Activated naive CD4-positive, alpha-beta T cell (primary cell): ENCODE results near the gene CFAP221.
A peak's percentile ranks its signal among the peaks of the same experiment; 100 is the strongest.

Source experiments
- DNase-seq, 4 experiments: peaks; one replicate each; lab custom pipeline; 2025; lab: John Stamatoyannopoulos, UW

The CFAP221 gene

GRCh38 chr2:119699016-119699606 is 154.9 kb downstream of the CFAP221 start:
- no peak for DNase-seq

- DNase-seq, result no peak
Observed at GRCh38 chr2:119700866-119701265, 156.6 kb downstream of the CFAP221 start.

DNA sequence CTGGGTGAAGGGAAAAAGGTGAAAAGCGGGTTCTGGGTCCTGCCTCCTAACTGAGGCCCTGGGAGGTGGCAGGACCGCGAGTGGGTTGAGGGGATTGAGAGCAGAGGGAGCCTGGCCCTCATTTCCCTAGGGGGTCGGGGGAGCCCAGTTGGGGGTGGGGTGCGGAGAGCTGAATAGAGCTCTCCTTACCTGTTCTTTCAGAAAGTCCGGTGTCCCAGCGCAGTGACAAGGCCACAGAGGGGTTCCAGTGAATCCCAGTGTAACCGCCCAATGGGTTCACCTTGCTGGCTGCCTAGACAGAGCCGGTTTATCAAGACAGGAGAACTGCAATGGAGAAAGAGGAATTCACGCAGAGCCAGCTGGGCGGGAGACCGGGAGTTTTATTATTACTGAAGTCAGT is 157.1 kb downstream of the CFAP221 start:
- DNase-seq, result no peak

- DNase-seq, result no peak
Observed at GRCh38 chr2:119702203-119702917, 158.1 kb downstream of the CFAP221 start.

- peak; percentile 18 to 47 (median 36) for DNase-seq
Observed at GRCh38 chr2:119702918-119703401, 158.7 kb downstream of the CFAP221 start.

DNA sequence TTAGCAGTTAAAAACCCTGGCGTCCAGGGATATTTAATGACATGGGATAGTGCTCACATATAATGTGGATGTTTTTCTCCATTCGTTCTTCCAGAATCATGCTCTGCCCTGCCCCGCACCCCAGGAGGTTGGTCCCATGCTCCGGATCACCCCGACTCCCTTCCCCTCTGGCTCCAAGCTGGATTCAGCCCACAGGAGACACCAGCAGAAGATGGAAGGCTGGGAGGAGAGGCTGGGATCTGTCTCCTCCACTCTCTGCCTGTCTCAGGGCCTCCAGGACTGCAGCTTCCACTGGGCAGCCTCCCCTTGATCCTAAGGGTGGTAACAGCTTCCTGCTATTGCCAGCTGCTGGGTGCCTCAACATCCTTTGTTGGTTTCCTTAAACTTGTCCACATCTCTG is 159.3 kb downstream of the CFAP221 start:
- no peak for DNase-seq

DNA sequence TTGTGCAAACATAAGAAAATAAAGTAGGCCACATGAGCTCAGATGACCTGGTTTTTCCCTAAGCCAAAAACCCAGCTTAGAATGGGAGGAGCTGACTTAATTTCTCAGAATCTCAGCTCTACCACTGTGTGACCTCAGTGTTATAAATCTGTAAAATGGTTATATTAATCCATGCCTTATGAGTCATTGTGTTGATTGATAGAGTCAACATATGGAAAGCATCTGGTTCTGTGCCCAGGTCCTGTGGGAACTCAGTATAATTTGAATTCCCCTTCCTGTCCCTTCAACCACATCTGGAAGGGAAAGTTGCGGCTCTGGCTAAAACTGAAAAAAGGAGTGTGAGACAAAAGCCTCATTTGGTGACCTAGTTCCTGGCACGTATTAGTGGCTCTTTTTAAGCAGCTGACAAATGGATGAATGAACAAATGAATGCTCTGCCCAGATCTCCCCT is 160.4 kb downstream of the CFAP221 start:
- no peak for DNase-seq

DNA sequence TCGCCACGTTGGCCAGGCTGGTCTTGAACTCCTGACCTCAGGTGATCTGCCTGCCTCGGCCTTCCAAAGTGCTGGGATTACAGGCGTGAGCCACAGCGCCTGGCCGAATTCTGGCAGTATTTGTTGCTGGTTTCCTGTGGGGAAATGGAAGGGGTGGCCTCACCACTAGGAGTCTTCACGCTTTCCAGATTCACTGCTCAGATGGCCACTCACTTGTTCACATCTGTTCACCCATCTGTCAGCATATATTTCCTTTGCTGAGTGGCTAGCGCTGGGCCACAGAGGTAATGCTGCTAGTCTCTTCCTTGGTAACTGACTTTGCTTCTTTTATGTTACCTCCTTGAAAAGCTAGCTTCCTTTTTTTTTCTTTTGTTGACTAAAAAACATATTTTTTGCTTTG is 162.0 kb downstream of the CFAP221 start:
- DNase-seq, result no peak
